NCI-H748 (cell line): Measurements from ENCODE around the gene PCSK4.
A peak's percentile ranks its signal among the peaks of the same experiment; 100 is the strongest.
"Not testable (repeated sequence)": the region's sequence is repeated elsewhere in the genome, so short reads cannot be mapped to it uniquely, and the experiment has no call there.

ENCODE experiments used
- DNase-seq: peaks from one replicate; lab custom pipeline; 2025; ENCODE audit not compliant: unreplicated experiment; lab: John Stamatoyannopoulos, UW

Gene PCSK4

GRCh38 chr19:1489463-1490310 lies 463 bp downstream of the PCSK4 start:
- DNase-seq, result no peak

- DNase-seq, result no peak
Observed at GRCh38 chr19:1488282-1488601, 1.9 kb downstream of the PCSK4 start.

GRCh38 chr19:1487576-1488281 lies 2.4 kb downstream of the PCSK4 start:
- no peak for DNase-seq

- no peak for DNase-seq
Observed at GRCh38 chr19:1486720-1487575, 3.2 kb downstream of the PCSK4 start.

- no peak for DNase-seq
Observed at GRCh38 chr19:1483979-1484428, 6.1 kb downstream of the PCSK4 start.

- DNase-seq, result no peak
Observed at GRCh38 chr19:1483131-1483978, 6.8 kb downstream of the PCSK4 start.

- no peak for DNase-seq
Observed at GRCh38 chr19:1482361-1483130, 7.6 kb downstream of the PCSK4 start.

GRCh38 chr19:1481893-1482360 lies 8.2 kb downstream of the PCSK4 start:
- no peak for DNase-seq

- no peak for DNase-seq
Observed at GRCh38 chr19:1481224-1481892, 8.8 kb downstream of the PCSK4 start.

- DNase-seq, result peak; percentile 91
Observed at GRCh38 chr19:1478934-1479707, 11.0 kb downstream of the PCSK4 start, which contains the start of gene C19orf25. Gene C19orf25 (minus strand): TSS chr19:1479215. CDS start chr19:1478903, 312 bp downstream.

- not testable (repeated sequence) for DNase-seq
Observed at GRCh38 chr19:1477056-1477455, 13.1 kb downstream of the PCSK4 start.

GRCh38 chr19:1475751-1476437 lies 14.3 kb downstream of the PCSK4 start:
- DNase-seq, result no peak

GRCh38 chr19:1474765-1475351 lies 15.3 kb downstream of the PCSK4 start:
- no peak for DNase-seq

GRCh38 chr19:1474011-1474764 lies 16.0 kb downstream of the PCSK4 start:
- DNase-seq, result no peak

GRCh38 chr19:1473085-1473851 lies 16.9 kb downstream of the PCSK4 start:
- no peak for DNase-seq
